ENCODE results near the gene STARD13.

- TF ChIP-seq CTCF (IDR thresholded peaks at IDR 0.05): no peak
- TF ChIP-seq EZH2 (IDR thresholded peaks at IDR 0.05; ENCODE audit: borderline replicate concordance, insufficient read depth, low read depth, low read length, poor library complexity, severe bottlenecking): no peak
Measured at GRCh38 chr13:33230178-33230881, 55.2 kb downstream of the STARD13 start.

Measured in B cell (primary cell).